ENCODE results near the gene PLXNC1. TPM values are rescaled to one million over a fixed set of nuclear protein-coding genes. Genes with fewer than 3 reads are reported as not detected.

Gene PLXNC1
- total and polyA plus RNA-seq, 3 donors from 2014 or later, result 36.5 to 201 (median 96.5) TPM

GRCh38 chr12:94116191-94116590 is 32.2 kb upstream of the PLXNC1 start:
- H3K4me3 ChIP-seq, result no peak overlapping the region
- intact Hi-C loops (cut with DNase I; ENCODE audit: low total_unique reads), result no loop called here
- no peaks in the 10 kb centered on the region for H3K36me3 ChIP-seq (ENCODE audit: low read depth, missing control alignments)
- H3K27ac ChIP-seq, result no peak overlapping the region
- TF ChIP-seq POLR2A (IDR thresholded peaks at IDR 0.05), result no peak
- no peak for TF ChIP-seq CTCF (IDR thresholded peaks at IDR 0.05)
- H3K9me3 ChIP-seq, result no peaks in the 10 kb centered on the region
- H3K27me3 ChIP-seq, result no peaks in the 10 kb centered on the region
- WGBS, 2 donors, result 92 to 99% methylated on average over 2 of the region's 2 CpGs
- H3K4me1 ChIP-seq, result no peaks in the 10 kb centered on the region
- no peak for DNase-seq

GRCh38 chr12:94121886-94122285 is 26.5 kb upstream of the PLXNC1 start:
- Histone ChIP-seq H3K27ac (no peak overlapping the region), H3K36me3 (ENCODE audit: low read depth, missing control alignments) (no peaks in the 10 kb centered on the region), H3K9me3 (no peaks in the 10 kb centered on the region), H3K4me3 (no peak overlapping the region), H3K27me3 (no peaks in the 10 kb centered on the region), H3K4me1 (no peaks in the 10 kb centered on the region)
- intact Hi-C loops (cut with DNase I; ENCODE audit: low total_unique reads), result no loop called here
- DNase-seq, result no peak
- TF ChIP-seq CTCF (IDR thresholded peaks at IDR 0.05) (no peak), POLR2A (IDR thresholded peaks at IDR 0.05) (no peak)
- WGBS, 2 donors, result 46 to 87% methylated on average over 3 of the region's 3 CpGs

- no peak for DNase-seq
- intact Hi-C loops (cut with DNase I; ENCODE audit: low total_unique reads), result no loop called here
- Histone ChIP-seq H3K4me1 (no peaks in the 10 kb centered on the region), H3K9me3 (no peaks in the 10 kb centered on the region), H3K27ac (no peak overlapping the region), H3K36me3 (ENCODE audit: low read depth, missing control alignments) (no peaks in the 10 kb centered on the region), H3K4me3 (no peak overlapping the region), H3K27me3 (no peaks in the 10 kb centered on the region)
- 91 to 93% methylated on average over 3 of the region's 3 CpGs for WGBS, 2 donors
- TF ChIP-seq POLR2A (IDR thresholded peaks at IDR 0.05) (no peak), CTCF (IDR thresholded peaks at IDR 0.05) (no peak)
Observed at GRCh38 chr12:94122591-94122990, 25.8 kb upstream of the PLXNC1 start.

GRCh38 chr12:94123127-94123526 is 25.2 kb upstream of the PLXNC1 start:
- TF ChIP-seq CTCF (IDR thresholded peaks at IDR 0.05) (no peak), POLR2A (IDR thresholded peaks at IDR 0.05) (no peak)
- no peak for DNase-seq
- Histone ChIP-seq H3K27ac (no peak overlapping the region), H3K9me3 (no peaks in the 10 kb centered on the region), H3K4me3 (no peak overlapping the region), H3K36me3 (ENCODE audit: low read depth, missing control alignments) (no peaks in the 10 kb centered on the region), H3K4me1 (no peaks in the 10 kb centered on the region), H3K27me3 (no peaks in the 10 kb centered on the region)
- intact Hi-C loops (cut with DNase I; ENCODE audit: low total_unique reads), result no loop called here
- WGBS, 2 donors, result 91 to 97% methylated on average over 2 of the region's 2 CpGs

GRCh38 chr12:94126067-94126466 is 22.3 kb upstream of the PLXNC1 start:
- no peaks in the 10 kb centered on the region for H3K9me3 ChIP-seq
- no peak overlapping the region for H3K27ac ChIP-seq
- H3K27me3 ChIP-seq, result no peaks in the 10 kb centered on the region
- intact Hi-C loops (cut with DNase I; ENCODE audit: low total_unique reads), result no loop called here
- H3K4me1 ChIP-seq, result peaks cover 2% of the 10 kb centered on the region
- no peaks in the 10 kb centered on the region for H3K36me3 ChIP-seq (ENCODE audit: low read depth, missing control alignments)
- no peak for TF ChIP-seq CTCF (IDR thresholded peaks at IDR 0.05)
- TF ChIP-seq POLR2A (IDR thresholded peaks at IDR 0.05), result no peak
- H3K4me3 ChIP-seq, result no peak overlapping the region
- WGBS, 2 donors, result 78 to 83% methylated on average over 1 of the region's 1 CpG
- DNase-seq, result no peak
